Measurements from ENCODE around the gene ST7. TPM values are rescaled to one million over a fixed set of nuclear protein-coding genes. Genes with fewer than 3 reads are reported as not detected.
"Not testable (repeated sequence)": the region's sequence is repeated elsewhere in the genome, so short reads cannot be mapped to it uniquely, and the experiment has no call there.

Gene ST7
- polyA plus RNA-seq, 3 donors, result 12.4 to 17.4 (median 15.3) TPM

DNA sequence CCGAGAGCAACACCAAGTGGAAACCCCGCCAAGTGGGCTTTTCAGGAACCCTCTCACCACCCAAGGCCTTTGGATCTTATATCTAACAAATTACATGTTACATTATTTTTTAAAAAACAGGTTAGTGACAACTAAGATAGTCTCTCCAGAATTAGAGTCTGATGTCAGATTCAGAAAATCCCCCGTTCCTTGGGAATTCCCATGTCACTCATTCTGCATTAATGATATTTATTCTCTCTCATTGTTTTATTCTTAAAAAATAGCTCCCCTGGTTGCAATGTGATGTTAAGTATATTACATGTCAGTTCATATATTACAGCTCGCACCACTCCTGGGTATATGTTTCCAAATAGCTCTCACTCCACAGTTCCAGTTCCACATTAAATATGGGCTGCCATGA, 287.8 kb downstream of the ST7 start:
- 88 to 94% (median 89%) methylated on average over 4 of the region's 4 CpGs for WGBS, 3 donors
- H3K27ac ChIP-seq (ENCODE audit: low read depth, low read length), result no peak overlapping the region

DNA sequence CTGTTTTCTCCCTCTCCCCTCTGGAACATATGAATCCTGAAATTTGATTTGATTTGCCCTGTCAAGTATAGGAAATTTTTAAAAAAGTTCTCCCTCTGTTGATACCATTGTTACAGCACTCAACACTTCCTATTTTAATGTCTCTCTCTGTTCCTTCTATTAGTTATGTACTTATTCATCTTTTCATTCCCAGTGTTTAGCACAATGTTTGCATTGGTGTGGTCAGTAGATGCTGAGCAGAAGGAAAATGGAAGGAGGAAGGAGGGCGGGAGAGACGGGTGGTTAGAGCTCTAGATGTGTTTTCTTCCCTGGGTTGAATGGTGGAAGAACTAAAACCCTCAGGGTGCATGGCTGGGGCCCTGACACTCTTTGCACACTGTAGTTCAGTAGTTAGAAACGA, 290.1 kb downstream of the ST7 start:
- 59 to 87% (median 85%) methylated on average over 3 of the region's 3 CpGs for WGBS, 3 donors
- H3K27ac ChIP-seq (ENCODE audit: low read depth, low read length), result no peak overlapping the region

DNA sequence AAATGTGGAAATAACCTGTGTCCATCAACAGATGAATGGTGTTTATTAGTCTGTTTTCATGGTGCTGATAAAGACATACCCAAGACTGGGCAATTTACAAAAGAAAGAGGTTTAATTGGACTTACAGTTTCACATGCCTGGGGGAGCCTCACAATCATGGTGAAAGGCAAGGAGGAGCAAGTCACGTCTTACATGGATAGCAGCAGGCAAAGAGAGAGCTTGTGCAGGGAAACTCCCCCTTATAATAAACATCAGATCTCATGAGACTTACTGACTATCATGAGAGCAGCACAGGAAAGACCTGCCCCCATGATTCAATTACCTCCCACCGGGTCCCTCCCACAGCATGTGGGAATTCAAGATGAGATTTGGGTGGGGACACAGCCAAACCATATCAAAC, 292.4 kb downstream of the ST7 start:
- WGBS, 3 donors, result 81 to 89% (median 87%) methylated on average over 2 of the region's 2 CpGs
- H3K27ac ChIP-seq (ENCODE audit: low read depth, low read length), result not testable (repeated sequence)

DNA sequence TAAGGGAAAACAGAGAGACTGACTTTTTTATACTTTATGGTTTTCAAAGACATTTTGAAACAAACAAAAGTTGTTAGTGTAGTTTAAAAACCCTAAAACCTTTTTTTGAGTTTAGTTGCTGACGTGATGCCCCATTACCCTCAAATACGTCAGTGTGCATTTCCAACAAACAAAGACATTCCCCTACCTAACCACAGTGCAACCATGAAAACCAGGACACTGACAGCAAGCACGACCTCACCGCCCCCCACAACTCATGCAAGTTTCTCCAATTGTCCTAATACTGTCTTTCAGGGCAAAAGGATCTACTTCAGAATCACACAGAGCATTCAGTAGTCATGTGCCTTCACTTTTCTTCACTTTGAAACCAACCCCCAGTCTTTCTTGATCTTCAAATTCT, 294.5 kb downstream of the ST7 start:
- H3K27ac ChIP-seq (ENCODE audit: low read depth, low read length), result no peak overlapping the region
- WGBS, 3 donors, result 77 to 84% (median 81%) methylated on average over 4 of the region's 4 CpGs

DNA sequence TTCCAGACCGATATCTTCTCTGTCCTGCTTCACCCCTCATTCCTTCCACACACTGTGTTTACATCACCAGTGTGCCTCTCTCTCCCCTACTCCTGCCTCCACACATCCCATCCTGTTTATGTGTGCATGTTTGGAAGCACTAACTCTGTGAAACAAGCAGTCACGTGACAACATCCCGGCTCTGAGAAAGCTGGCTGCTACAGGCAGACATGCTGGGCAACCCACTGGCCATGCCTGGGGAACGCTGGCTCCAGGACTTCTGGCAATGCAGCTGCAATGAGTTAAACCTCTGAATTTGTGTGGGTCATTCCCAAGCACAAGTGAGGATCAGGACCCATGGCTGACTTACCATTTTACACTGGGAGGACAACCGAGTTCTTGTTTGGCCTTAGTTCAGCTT, 295.5 kb downstream of the ST7 start:
- H3K27ac ChIP-seq (ENCODE audit: low read depth, low read length), result no peak overlapping the region
- 55 to 66% (median 56%) methylated on average over 5 of the region's 5 CpGs for WGBS, 3 donors

DNA sequence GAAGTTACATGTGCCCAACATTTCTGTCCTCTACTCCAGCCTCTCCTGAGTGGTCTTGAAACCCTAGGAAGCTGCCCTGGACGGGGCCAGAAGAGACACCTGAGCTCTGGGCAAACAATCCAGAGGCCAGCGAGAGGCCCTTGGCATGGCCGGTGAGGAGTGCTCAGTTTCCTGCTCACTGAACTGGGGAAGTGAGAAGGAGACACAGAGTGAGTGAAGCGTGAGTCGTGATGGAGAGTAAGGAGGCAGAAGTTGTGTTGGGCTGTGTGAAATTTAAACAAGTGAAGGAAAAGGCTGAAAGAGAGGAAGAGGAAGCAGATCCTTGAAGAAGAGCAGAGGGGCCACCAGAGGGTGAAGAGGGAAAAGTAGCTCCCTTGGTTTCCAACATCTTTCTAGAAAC, 296.4 kb downstream of the ST7 start:
- WGBS, 3 donors, result 73 to 82% (median 78%) methylated on average over 5 of the region's 5 CpGs
- H3K27ac ChIP-seq (ENCODE audit: low read depth, low read length), result no peak overlapping the region

DNA sequence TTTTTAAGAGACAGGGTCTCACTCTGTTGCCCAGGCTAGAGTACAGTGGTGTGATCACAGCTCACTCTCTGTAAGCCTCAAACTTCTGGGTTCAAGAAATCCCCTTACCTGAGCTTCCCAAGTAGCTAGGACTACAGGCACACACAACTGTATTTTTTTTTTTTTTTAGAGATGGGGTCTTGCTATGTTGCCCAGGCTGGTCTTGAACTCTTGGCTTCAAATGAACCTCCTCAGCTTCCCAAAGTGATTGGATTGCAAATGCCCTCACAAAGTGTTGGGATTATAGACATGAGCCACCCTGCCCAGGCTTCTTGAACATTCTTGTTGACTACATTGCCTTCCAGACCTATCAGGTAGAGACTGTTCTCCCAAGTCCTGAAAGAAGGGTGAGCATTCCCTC, 296.9 kb downstream of the ST7 start:
- no peak overlapping the region for H3K27ac ChIP-seq (ENCODE audit: low read depth, low read length)

DNA sequence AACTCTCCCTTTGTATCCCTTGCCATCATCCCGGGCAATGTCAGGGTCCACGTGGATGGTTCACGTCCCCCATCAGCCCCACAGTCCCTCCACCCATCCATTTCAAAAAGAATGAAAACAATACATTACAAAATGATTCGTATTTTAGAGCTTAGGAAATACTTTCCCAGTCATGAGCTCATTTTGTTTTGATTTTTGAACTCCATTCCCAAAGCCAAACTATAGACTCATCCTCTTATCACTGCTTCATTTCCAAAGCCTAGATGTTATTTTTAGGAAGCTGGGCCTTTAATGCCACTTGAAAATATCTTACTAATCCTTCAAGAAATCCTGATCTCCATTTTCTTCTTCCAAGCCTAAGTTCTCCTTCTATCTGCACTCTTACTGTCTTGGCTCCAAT, 297.5 kb downstream of the ST7 start:
- no peak overlapping the region for H3K27ac ChIP-seq (ENCODE audit: low read depth, low read length)
- WGBS, 3 donors, result 50 to 69% (median 54%) methylated on average over 4 of the region's 4 CpGs

DNA sequence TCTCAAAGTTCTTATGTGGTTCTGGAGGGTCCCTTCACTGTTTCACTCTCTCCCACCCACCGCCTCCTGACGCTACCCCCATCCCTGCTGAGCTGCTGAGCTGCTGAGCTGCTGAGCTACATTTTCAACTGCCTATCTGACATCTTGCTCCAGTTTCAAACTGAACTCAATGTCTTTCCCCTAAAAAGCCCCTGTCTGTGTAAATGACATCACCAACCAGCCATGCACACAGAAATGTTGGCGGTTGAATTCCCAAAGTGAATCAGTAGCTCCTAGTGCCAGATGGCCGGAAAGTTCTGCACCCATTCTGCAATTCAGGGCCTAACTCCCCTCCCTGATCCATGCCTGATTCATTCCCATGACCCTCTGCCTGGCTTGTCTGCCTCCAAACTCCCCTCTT, 298.4 kb downstream of the ST7 start:
- no peak overlapping the region for H3K27ac ChIP-seq (ENCODE audit: low read depth, low read length)
- 84 to 89% (median 88%) methylated on average over 4 of the region's 4 CpGs for WGBS, 3 donors

DNA sequence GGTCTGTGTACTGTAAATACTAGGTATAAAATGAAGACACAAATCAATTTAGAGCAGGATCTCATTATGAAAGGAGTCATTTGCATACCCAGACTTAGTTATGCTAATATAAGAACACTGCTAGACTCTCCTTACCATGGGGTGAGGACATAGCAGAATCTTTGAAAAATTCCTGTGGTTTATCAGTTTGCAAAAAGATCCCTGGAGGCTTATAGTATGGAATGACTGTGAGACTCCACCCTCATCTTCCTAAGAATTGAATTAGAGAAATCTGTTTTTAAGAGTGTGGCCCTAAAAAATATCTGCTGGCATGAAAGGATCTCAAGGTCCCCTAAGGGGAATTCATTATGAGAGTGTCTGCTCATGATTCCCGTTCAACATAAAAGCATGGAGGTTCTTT, 306.3 kb downstream of the ST7 start:
- WGBS, 3 donors, result 41 to 86% (median 68%) methylated on average over 1 of the region's 1 CpG
- no peak overlapping the region for H3K27ac ChIP-seq (ENCODE audit: low read depth, low read length)

DNA sequence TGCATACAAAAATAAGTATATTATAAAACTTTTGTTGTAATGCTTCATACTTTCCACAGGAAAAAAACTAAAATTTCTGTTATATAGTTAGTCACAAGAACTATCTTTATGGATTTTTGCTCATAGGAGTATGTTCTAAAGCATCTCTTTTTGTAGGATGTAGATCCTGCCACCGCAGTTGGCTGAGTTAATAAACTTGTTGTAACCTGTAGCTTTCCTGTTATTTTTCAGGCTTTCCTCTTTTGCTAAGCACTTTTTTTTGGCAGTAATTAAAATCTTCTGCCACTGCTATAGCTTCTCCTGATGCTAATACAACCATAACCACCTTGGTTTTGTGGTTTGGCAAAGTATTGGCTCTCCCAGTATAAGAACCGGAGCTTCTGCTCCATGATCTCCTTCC, 309.2 kb downstream of the ST7 start:
- WGBS, 3 donors, result 84 to 97% (median 94%) methylated on average over 2 of the region's 2 CpGs
- H3K27ac ChIP-seq (ENCODE audit: low read depth, low read length), result no peak overlapping the region

DNA sequence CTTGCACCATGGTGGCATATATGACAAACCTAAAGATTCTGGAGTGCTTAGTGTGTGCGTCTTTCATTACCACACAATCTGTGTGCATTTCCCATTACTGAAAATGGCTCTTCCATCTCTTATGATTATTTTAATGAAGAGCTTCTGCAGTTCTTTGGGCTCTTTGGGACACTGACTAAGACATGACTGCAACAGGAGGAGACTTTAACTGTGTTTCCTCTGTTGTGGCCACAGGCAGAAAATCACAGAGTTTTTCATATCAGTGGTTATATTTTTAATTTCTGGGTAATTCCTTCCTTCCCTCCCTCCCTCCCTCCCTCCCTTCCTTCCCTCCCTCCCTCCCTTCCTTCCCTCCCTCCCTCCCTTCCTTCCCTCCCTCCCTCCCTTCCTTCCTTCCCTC, 311.4 kb downstream of the ST7 start:
- 51 to 95% (median 95%) methylated on average over 1 of the region's 1 CpG for WGBS, 3 donors
- no peak overlapping the region for H3K27ac ChIP-seq (ENCODE audit: low read depth, low read length)

DNA sequence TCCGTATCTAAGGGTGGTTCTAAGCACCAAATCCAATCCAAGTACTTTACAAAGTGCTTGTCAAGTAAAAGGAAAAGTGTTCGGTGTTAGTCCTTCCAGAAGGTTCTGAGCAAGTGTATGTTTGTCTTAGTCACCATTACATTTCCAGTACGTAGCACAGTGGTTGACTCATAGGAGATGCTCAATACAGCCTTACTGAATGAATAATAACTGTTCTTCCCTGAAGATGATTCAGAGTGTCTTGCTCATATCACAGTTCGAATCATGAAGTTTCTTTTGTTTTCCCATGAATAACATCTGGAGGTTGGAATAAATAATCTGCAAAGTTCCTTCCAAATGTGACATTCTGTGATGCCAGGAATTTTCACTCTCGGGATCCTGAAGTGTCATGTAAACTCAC, 316.1 kb downstream of the ST7 start:
- 67 to 75% (median 71%) methylated on average over 5 of the region's 5 CpGs for WGBS, 3 donors
- H3K27ac ChIP-seq (ENCODE audit: low read depth, low read length), result no peak overlapping the region

DNA sequence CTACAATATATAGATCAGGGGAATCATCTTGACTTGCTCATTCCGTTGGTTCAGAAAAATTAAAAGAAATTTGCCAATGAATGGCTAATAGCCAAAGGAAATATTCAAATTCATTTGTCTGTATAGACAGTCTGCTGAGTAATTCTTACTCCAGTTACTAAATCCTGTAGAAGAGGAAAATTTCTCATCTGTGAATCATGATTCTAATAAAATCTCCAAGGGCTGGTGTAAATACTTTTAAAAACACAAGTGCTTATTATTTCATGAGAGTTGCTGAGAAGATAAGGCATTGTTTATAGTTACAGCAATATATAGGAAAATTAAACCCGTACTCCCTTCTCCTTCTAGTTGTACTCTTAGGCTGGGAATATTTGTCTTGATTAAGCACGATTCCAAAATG, 316.6 kb downstream of the ST7 start:
- no peak overlapping the region for H3K27ac ChIP-seq (ENCODE audit: low read depth, low read length)
- 59 to 70% (median 64%) methylated on average over 3 of the region's 3 CpGs for WGBS, 3 donors

DNA sequence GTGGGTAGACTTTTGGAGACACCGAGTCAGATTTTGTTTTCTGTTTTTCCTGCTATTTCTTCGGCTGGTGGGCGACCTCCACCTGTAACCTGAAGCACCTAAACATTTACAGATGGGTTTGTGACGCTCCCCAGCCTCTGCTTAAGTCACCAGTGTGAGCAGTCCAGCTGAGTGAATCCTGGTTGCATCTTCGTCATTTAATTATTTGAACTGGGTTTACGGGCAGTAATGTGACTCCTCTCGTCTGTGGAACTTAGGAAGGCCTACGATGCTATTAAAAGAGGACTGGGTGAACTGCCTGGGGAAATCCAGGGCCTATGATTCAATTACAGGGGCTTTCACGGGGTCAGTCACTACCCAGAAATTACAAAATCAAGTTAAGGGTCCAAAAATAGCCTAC, 317.1 kb downstream of the ST7 start:
- no peak overlapping the region for H3K27ac ChIP-seq (ENCODE audit: low read depth, low read length)
- WGBS, 3 donors, result 67 to 71% (median 71%) methylated on average over 9 of the region's 9 CpGs

DNA sequence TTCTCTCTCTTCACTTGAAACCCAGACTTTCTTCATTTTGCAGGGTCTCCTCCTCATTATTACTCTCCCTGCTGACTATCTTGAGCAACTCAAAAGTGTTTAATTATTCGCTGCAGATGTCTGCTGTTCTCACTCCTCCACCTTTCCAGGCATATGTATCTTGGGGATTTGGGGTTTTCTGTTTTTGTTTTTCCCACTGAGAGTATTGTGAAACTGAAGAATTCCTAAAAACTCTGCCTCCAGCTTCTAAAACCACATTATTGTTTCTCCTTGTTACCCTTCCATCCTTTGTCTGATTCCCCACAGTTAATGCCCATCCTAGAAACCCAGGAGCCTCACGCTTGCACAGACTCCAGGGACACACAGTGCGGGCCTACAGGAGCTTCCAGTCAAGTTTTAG, 318.3 kb downstream of the ST7 start:
- H3K27ac ChIP-seq (ENCODE audit: low read depth, low read length), result no peak overlapping the region
- WGBS, 3 donors, result 81 to 86% (median 84%) methylated on average over 3 of the region's 3 CpGs

DNA sequence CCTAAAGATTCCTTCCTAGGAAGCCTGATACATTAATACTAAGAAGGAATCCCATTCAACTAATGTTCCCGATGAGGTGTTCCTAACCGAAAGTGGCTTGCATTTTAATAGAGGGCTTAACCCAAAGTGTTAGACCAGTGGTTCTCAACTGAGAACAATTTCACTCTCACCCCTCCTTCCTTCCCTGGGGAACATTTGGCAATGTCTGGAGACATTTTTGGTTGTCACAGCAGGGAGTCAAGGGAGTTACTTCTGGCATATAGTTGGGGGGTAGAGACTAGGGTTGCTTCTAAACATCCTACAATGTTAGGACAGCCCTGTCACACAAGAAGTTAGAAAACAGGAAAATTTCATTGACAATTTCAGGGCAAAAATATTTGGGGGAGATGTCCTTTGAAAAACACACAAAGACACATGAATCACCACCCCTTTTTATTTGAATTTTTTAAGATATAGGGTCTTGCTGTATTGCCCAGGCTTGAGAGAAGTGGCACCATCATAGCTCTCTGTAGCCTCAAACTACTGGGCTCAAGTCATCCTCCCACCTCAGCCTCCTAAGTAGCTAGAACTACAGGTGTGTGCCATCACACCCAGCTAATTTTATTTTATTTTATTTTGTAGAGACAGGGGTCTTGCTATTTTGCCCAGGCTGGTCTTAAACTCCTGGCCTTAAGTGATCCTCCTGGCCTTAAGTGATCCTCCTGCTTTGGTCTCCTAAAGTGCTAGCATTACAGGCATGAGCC, 318.9 kb downstream of the ST7 start:
- WGBS, 3 donors, result 92 to 94% (median 94%) methylated on average over 2 of the region's 2 CpGs
- H3K27ac ChIP-seq (ENCODE audit: low read depth, low read length), result no peak overlapping the region

DNA sequence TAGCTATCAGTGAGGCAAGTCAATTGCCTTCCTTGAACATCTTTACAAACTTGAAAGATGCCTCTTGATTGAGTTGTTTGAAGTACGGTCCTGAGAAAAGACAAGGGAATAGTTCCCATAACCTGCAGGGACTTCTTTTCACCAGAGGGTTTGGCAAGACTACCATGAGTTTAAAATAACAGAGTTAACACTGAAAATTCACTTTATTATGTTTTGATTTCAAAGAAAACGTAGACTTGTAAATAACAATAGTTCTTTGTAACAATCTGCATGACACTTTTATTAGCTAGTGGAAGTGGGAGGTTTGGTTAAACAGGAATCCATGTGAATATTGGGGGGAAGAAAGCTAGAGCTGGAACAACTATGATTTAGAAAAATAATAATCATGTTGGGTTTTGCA, 320.0 kb downstream of the ST7 start:
- H3K27ac ChIP-seq (ENCODE audit: low read depth, low read length), result no peak overlapping the region
- 55 to 76% (median 72%) methylated on average over 2 of the region's 2 CpGs for WGBS, 3 donors

DNA sequence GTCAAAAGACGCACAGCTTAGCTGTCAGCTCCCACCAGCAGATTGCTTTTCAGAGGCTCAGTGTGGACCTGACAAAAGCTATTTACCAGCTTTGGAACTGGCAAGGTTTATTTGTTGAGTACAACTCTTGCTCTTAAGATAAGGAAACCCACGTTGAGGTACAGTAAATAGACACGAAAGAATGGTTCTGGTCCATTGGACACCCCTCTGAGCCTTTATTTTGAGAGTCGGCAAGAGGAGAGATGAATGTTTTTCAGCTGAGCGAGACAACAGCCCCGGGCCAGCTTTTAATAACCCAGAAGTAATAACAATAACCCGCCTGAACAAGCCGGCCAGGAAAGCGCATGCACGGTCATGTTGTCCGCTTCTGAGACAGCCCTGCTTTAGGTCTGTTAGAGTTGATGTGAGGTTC, 320.5 kb downstream of the ST7 start:
- 62 to 79% (median 74%) methylated on average over 11 of the region's 11 CpGs for WGBS, 3 donors
- no peak overlapping the region for H3K27ac ChIP-seq (ENCODE audit: low read depth, low read length)

DNA sequence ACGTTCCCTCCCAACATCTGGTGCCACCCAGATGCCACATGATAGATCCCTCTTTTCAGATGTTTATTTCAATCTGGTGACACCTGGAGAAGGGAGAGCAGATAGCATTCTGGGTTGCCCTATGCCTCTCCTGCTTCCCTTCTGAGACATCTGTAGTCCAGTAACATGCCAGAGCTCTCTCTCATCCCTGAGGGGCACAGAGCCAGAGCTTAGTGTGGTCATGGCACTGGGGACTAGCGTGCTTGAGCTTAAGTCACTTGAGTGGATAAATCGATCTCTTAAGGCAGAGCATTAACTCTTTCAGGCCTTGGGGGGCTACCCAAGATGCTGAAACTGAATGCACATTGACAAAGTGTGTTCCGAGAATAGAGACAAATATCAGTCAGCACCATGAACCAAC, 321.6 kb downstream of the ST7 start:
- WGBS, 3 donors, result 64 to 77% (median 71%) methylated on average over 4 of the region's 4 CpGs

DNA sequence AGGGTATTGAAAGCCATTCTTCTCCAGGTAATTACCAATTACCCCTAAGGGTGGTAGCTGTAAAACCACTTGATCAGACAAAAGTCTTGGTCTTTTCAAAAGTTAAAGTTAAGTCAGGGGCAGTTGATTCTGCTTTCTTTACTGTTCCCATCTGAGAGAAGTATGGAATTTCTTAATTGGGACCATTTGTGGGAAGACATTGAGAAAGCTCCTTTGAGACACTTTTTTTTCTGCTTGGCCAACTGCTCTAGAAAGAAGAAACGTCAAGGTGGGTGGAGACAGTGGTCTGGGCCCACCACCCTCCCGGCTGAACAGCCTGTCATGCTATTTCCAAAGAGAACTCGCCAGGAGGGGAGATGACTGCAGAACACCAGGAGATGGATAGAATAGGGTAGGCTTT, 324.3 kb downstream of the ST7 start:
- H3K27ac ChIP-seq (ENCODE audit: low read depth, low read length), result no peak overlapping the region
- 80 to 82% (median 81%) methylated on average over 3 of the region's 3 CpGs for WGBS, 3 donors

More for the DNA sequence above, 321.6 kb downstream of the ST7 start:
- no peak overlapping the region for H3K27ac ChIP-seq (ENCODE audit: low read depth, low read length)
